Ascending aorta (tissue), 2 donors: Measurements from ENCODE around the gene BTBD10. TPM values are rescaled to one million over a fixed set of nuclear protein-coding genes. Genes with fewer than 3 reads are reported as not detected.
A peak's percentile ranks its signal among the peaks of the same experiment; 100 is the strongest.

Experiments used
- DNase-seq, 2 donors: peaks; one replicate each; pipeline ENCODE4 v3.0.0-alpha.2; 2019; ENCODE audit warnings: low spot score in 2 of 2
- H3K27ac ChIP-seq, 2 donors: fragments of 200-600 bp; sonication (generic); one replicate each; pipeline ENCODE4 v1.5.1; 2016 to 2017; ENCODE audit warnings: mild to moderate bottlenecking in 1 of 2
- H3K27me3 ChIP-seq: fragments of 200-600 bp; sonication (generic); one replicate; pipeline ENCODE4 v1.5.1; 2017
- H3K36me3 ChIP-seq, 2 donors: fragments of 200-600 bp; sonication (generic); one replicate each; pipeline ENCODE4 v1.5.1; 2016
- H3K4me1 ChIP-seq, 2 donors: fragments of 200-600 bp; sonication (generic); one replicate each; pipeline ENCODE4 v1.5.1; 2016 to 2017; ENCODE audit warnings: mild to moderate bottlenecking in 1 of 2
- H3K4me3 ChIP-seq, 2 donors: fragments of 200-600 bp; sonication (generic); one replicate each; pipeline ENCODE4 v1.5.1; 2016 to 2017; ENCODE audit warnings: mild to moderate bottlenecking in 1 of 2
- H3K9me3 ChIP-seq, 2 donors: fragments of 200-600 bp; sonication (generic); one replicate each; pipeline ENCODE4 v1.5.1; 2016
- intact Hi-C: fragments of 100-400 bp; cut with DNase I; formaldehyde crosslinking; loops from one replicate; pipeline ENCODE4 v1.15.1; 2023
- total RNA-seq: library from RNA; depleted of rRNA; stranded (reverse); fragments of >200 nt; gene quantifications from one replicate; pipeline ENCODE4 v1.1.0, GENCODE V29; 2016
- TF ChIP-seq, protein P1 (sequence below), 3 experiments: fragments of 200-600 bp in 2 of 3; fragments of 450-650 bp in 1 of 3; sonication (generic) in 2 of 3; IDR thresholded peaks; one replicate each; pipeline ENCODE4 v1.5.1; 2016 to 2019; ENCODE audit warnings: antibody characterized with exemption in 3 of 3, mild to moderate bottlenecking in 1 of 3, moderate library complexity in 1 of 3

BTBD10 gene
- total RNA-seq, 1 donor from 2014 or later, result 10.1 TPM

DNA sequence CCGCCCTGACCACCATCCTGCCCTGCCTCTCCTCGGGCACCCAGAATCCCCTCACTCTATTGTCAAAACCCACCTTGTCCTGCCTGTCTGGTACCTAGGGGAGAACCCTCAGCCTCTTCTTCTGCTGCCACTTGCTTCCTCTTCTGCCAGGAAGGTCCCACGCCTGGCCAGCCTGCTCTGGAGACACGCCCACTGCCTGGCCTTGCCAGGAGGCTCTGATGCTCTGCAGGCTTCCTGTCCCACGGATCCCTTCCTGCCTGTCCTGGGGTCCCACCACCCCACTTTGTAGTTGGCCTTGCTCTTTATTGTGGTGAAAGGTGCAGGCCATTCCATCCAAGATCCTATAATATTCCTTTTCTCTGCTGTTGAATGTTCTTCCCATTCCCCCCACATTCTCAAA is 122.0 kb downstream of the BTBD10 start:
- peaks cover 2 to 19% of the 10 kb centered on the region in 2 donors for H3K4me1 ChIP-seq
- H3K27me3 ChIP-seq, result no peaks in the 10 kb centered on the region
- intact Hi-C loops, result loop anchor here (5.0 kb wide), 1 partner anchor 379 kb away; no protein-coding TSS in a partner anchor
- TF ChIP-seq, protein P1, sequence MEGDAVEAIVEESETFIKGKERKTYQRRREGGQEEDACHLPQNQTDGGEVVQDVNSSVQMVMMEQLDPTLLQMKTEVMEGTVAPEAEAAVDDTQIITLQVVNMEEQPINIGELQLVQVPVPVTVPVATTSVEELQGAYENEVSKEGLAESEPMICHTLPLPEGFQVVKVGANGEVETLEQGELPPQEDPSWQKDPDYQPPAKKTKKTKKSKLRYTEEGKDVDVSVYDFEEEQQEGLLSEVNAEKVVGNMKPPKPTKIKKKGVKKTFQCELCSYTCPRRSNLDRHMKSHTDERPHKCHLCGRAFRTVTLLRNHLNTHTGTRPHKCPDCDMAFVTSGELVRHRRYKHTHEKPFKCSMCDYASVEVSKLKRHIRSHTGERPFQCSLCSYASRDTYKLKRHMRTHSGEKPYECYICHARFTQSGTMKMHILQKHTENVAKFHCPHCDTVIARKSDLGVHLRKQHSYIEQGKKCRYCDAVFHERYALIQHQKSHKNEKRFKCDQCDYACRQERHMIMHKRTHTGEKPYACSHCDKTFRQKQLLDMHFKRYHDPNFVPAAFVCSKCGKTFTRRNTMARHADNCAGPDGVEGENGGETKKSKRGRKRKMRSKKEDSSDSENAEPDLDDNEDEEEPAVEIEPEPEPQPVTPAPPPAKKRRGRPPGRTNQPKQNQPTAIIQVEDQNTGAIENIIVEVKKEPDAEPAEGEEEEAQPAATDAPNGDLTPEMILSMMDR (IDR thresholded peaks at IDR 0.05), result no peak
- DNase-seq, result peak in 1 of 2 donors; percentile 52
- H3K36me3 ChIP-seq, result no peaks in the 10 kb centered on the region
- no peaks in the 10 kb centered on the region for H3K9me3 ChIP-seq
- no peak overlapping the region for H3K27ac ChIP-seq
- H3K4me3 ChIP-seq, result no peak overlapping the region

DNA sequence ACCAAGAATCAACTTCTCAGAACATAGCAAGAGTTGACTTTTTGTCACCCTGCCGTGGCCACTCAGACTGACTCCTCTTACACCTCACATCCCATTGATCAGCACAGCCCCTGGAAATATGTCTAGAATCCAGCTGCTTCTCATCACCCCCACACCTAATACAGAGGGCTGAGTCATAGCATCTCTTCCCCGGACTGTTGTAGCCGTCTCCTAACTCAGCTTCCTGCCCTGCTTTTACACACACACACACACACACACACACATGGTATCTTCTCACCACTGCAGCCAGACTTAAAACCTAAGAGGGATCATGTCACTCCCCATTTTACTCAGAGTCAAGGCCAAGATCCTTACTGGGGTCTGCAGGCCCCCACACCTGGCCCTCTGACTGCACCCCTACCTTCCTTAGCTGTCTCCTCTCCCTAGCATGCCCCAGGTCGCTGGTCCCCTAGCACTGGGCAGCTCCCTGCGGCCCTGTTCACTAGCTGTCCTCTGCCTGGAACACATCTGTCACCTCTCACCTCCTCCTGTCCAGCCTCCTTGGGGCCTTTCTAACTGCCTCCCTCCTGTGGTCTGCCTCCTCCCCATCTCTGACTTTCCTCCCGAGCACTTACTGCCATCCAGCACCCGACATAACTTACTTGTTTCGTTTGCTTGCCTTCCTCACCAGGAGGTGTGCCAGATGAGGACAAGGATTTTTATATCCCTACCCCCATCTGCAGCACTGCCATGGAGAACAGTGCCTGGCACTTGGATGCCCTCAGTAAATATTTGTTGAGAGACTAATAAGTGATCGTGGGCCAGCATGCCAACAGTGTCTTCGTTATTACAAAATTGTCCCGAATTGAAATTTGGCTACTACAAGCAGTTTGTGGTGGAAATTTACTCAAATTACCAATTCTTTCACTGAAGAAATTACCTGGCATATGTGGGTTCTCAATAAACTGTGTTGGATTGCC is 123.5 kb downstream of the BTBD10 start:
- peaks cover 2 to 19% of the 10 kb centered on the region in 2 donors for H3K4me1 ChIP-seq
- H3K9me3 ChIP-seq, result no peaks in the 10 kb centered on the region
- H3K36me3 ChIP-seq, result no peaks in the 10 kb centered on the region
- H3K27ac ChIP-seq, result no peak overlapping the region
- TF ChIP-seq, protein P1 (IDR thresholded peaks at IDR 0.05), result no peak
- no peak for DNase-seq
- intact Hi-C loops, result loop anchor here (5.0 kb wide), 1 partner anchor 377 kb away; no protein-coding TSS in a partner anchor
- no peaks in the 10 kb centered on the region for H3K27me3 ChIP-seq
- no peak overlapping the region for H3K4me3 ChIP-seq

DNA sequence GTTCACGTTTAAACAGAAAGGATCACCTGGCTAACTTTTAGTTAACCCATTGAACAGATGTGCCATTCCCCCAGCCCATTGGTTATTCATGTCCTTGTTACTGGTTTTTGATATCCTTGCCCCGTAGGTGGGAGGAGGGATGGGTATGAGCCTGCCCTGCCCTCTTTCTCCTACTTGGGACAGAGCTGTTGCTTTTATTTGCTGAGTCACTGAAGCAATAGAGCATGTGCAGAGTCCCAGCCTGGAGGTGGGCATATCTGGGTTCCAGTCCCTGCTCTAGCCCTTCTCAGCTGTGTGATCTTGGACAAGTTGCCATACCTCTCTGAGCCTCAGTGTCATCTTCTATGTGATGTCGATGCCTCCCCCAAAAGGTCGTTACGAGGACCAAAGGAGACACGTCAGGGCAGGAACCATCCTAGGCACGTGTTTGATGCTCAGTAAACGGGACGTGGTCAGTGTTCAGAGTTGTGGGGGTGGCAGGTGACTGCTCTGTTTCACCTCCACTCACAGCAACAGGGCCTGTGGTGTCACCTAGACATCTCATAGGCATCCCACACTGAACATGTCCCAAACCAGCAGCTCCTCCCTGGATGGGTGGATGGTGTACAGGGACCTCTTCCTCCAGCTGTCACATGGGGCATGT is 124.5 kb downstream of the BTBD10 start:
- Histone ChIP-seq H3K27ac (peak overlapping the region; percentile 33 to 39), H3K36me3 (no peaks in the 10 kb centered on the region), H3K4me3 (peak overlapping the region; percentile 37 to 52), H3K9me3 (no peaks in the 10 kb centered on the region), H3K27me3 (no peaks in the 10 kb centered on the region), H3K4me1 (peaks cover 2 to 19% of the 10 kb centered on the region in 2 donors)
- TF ChIP-seq, protein P1 (IDR thresholded peaks at IDR 0.05), result no peak
- DNase-seq, result no peak
- intact Hi-C loops, result no loop called here

DNA sequence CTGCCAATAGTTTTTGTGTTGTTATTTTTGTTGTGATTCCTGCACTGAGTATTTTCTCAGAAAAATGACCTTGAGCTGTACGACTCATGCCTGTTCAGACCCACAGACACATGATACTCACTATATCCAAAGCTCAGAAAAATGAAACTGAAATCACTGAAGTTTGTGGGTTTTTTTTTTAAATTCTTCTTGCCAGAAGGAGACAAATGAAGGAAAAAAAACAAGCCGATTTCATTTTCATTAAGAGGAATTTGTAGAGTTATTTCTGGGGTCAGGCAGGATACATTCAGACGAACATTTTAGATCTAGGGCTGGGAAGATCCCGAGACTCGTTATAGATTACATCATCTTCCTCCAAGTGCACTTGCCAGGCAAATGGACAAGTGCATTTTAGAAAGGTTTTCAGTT is 125.0 kb downstream of the BTBD10 start:
- no peaks in the 10 kb centered on the region for H3K9me3 ChIP-seq
- no peak for DNase-seq
- H3K4me1 ChIP-seq, result peaks cover 2 to 19% of the 10 kb centered on the region in 2 donors
- no peaks in the 10 kb centered on the region for H3K27me3 ChIP-seq
- TF ChIP-seq, protein P1 (IDR thresholded peaks at IDR 0.05), result no peak
- peak overlapping the region; percentile 33 to 39 for H3K27ac ChIP-seq
- intact Hi-C loops, result no loop called here
- no peaks in the 10 kb centered on the region for H3K36me3 ChIP-seq
- peak overlapping the region; percentile 37 to 52 for H3K4me3 ChIP-seq

Other genes starting within 250 kb of the BTBD10 start
- 15.9 TPM for gene BMAL1, start 185.4 kb downstream of the BTBD10 start, total RNA-seq
- gene PTH, start 32.8 kb upstream of the BTBD10 start, total RNA-seq, result not detected
- 66.0 TPM for gene FAR1, start 205.4 kb upstream of the BTBD10 start, total RNA-seq